Lower lobe of right lung (tissue), 2 donors: Measurements from ENCODE around the gene SORCS2. TPM values are rescaled to one million over a fixed set of nuclear protein-coding genes. Genes with fewer than 3 reads are reported as not detected.
A peak's percentile ranks its signal among the peaks of the same experiment; 100 is the strongest.

Experiments
- ATAC-seq, 2 donors: fragments of 200-7000 bp; cut with Tn5 transposase; one replicate each; pipeline ENCODE4 v1.9.1; 2020 to 2022; ENCODE audit warnings: mild to moderate bottlenecking in 2 of 2, moderate library complexity in 2 of 2
- DNase-seq: peaks from one replicate; pipeline ENCODE4 v3.0.0-alpha.2; 2020
- H3K27ac ChIP-seq: fragments of 200-600 bp; one replicate; pipeline ENCODE4 v1.8.0; 2022
- H3K27me3 ChIP-seq: fragments of 200-600 bp; one replicate; pipeline ENCODE4 v1.8.0; 2022; ENCODE audit warnings: low read depth
- H3K36me3 ChIP-seq: fragments of 200-600 bp; one replicate; pipeline ENCODE4 v1.8.0; 2022; ENCODE audit warnings: mild to moderate bottlenecking
- H3K4me1 ChIP-seq: fragments of 200-600 bp; one replicate; pipeline ENCODE4 v1.8.0; 2022
- H3K4me3 ChIP-seq: fragments of 200-600 bp; one replicate; pipeline ENCODE4 v1.8.0; 2022; ENCODE audit warnings: mild to moderate bottlenecking
- H3K9me3 ChIP-seq: fragments of 200-600 bp; one replicate; pipeline ENCODE4 v1.8.0; 2022
- CTCF ChIP-seq: fragments of 200-600 bp; IDR thresholded peaks from one replicate; pipeline ENCODE4 v1.8.0; 2022; ENCODE audit warnings: antibody characterized with exemption, mild to moderate bottlenecking
- intact Hi-C: fragments of 100-400 bp; cut with DNase I; formaldehyde crosslinking; loops from one replicate; pipeline ENCODE4 v1.11.0; 2022
- total RNA-seq: library from RNA; stranded (reverse); fragmentation: NEBNext Ultra II Directional; extraction: Animal tissue kit (Norgen Biotek cat#: 25700); gene quantifications from one replicate; pipeline ENCODE4 v1.2.1, GENCODE V29; 2021
- donor health status: DM: no; HTN: yes; CAD: no; lungs with severe emphysema.

Gene SORCS2
- total RNA-seq, 1 donor from 2014 or later, result 5.8 TPM

DNA sequence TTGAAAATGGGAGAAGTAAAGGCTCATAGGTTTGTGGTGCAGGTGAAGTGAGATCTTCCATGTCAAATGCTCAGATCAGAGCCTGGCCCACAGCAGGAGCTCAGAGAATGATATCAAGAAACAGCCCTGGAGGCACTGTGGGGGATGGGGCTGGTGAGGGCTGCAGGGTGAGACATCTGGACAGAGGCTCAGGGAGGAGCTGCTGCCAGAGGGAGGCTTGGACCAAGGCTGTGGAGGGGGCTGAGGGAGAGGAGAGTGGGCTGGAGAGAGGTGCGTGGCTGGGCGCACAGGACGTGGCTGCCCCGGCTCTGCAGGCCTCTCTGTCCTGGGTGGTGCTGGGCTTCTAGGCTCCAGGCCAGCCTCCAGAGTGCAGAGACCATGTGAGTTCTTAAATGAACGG lies 5.6 kb downstream of the SORCS2 start:
- Histone ChIP-seq H3K27ac (no peak overlapping the region), H3K4me1 (peaks cover 26% of the 10 kb centered on the region), H3K9me3 (no peaks in the 10 kb centered on the region), H3K36me3 (no peaks in the 10 kb centered on the region), H3K4me3 (no peak overlapping the region), H3K27me3 (peaks cover 27% of the 10 kb centered on the region)
- intact Hi-C loops, result no loop called here
- peak; percentile 37 for DNase-seq
- no peak for ATAC-seq
- TF ChIP-seq CTCF, result no peak

- no peak overlapping the region for H3K27ac ChIP-seq
- peaks cover 19% of the 10 kb centered on the region for H3K4me1 ChIP-seq
- ATAC-seq (peak; percentile 46 to 57), DNase-seq (peak; percentile 49)
- no peak for TF ChIP-seq CTCF
- H3K27me3 ChIP-seq, result peaks cover 20% of the 10 kb centered on the region
- intact Hi-C loops, result no loop called here
- H3K9me3 ChIP-seq, result no peaks in the 10 kb centered on the region
- H3K4me3 ChIP-seq, result no peak overlapping the region
- no peaks in the 10 kb centered on the region for H3K36me3 ChIP-seq
Observed at GRCh38 chr4:7198440-7199128, 6.2 kb downstream of the SORCS2 start.

GRCh38 chr4:7199129-7199725 lies 6.9 kb downstream of the SORCS2 start:
- peak; percentile 42 for DNase-seq
- no peak for ATAC-seq
- Histone ChIP-seq H3K9me3 (no peaks in the 10 kb centered on the region), H3K4me1 (peaks cover 16% of the 10 kb centered on the region), H3K36me3 (no peaks in the 10 kb centered on the region), H3K4me3 (no peak overlapping the region), H3K27me3 (peaks cover 14% of the 10 kb centered on the region), H3K27ac (no peak overlapping the region)
- intact Hi-C loops, result no loop called here
- TF ChIP-seq CTCF, result no peak

- intact Hi-C loops, result no loop called here
- Histone ChIP-seq H3K36me3 (no peaks in the 10 kb centered on the region), H3K27me3 (peaks cover 7% of the 10 kb centered on the region), H3K9me3 (no peaks in the 10 kb centered on the region), H3K4me3 (no peak overlapping the region), H3K27ac (no peak overlapping the region), H3K4me1 (peaks cover 11% of the 10 kb centered on the region)
- ATAC-seq (no peak), DNase-seq (peak; percentile 33)
- TF ChIP-seq CTCF, result no peak
Observed at GRCh38 chr4:7199771-7200441, 7.6 kb downstream of the SORCS2 start.

DNA sequence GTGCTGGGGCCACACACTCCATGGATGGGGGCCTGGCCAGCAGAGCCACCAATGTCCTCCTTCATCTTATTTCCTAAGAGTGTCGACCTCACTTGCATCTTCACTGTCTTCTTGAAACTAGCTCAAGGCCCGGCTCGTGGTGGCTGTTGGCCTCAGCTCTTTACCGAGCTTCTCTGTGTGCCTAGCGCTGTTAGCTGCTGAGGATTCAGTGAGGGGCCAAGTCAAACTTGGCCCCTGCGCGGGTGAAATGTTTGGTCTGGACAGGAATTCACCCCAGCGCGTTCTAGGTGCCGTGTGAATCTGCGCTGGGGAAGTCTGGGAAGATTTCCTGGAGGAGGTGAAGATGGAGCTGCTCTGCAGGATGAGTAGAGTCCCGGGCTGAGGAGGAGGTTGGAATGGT lies 8.5 kb downstream of the SORCS2 start:
- TF ChIP-seq CTCF, result no peak
- H3K4me3 ChIP-seq, result no peak overlapping the region
- intact Hi-C loops, result no loop called here
- peaks cover 4% of the 10 kb centered on the region for H3K4me1 ChIP-seq
- no peaks in the 10 kb centered on the region for H3K9me3 ChIP-seq
- ATAC-seq, result no peak
- DNase-seq, result peak; percentile 11
- H3K27ac ChIP-seq, result no peak overlapping the region
- no peaks in the 10 kb centered on the region for H3K36me3 ChIP-seq
- H3K27me3 ChIP-seq, result peaks cover 3% of the 10 kb centered on the region
